H1 (cell line): ENCODE measurements around the gene SGCD. TPM values are rescaled to one million over a fixed set of nuclear protein-coding genes. Genes with fewer than 3 reads are reported as not detected.

Experiments used
- CTCF ChIA-PET: fragments of 300-600 bp; sonication (Branson Sonifier 250); formaldehyde crosslinking; loops from one replicate; lab custom pipeline; 2021; ENCODE audit not compliant: partially characterized antibody; lab: Charles Lee
- POLR2A ChIA-PET: fragments of 300-600 bp; sonication (Branson Sonifier 250); formaldehyde crosslinking; loops from one replicate; lab custom pipeline; 2021; ENCODE audit warnings: inconsistent platforms; ENCODE audit not compliant: partially characterized antibody; lab: Charles Lee
- DNase-seq, 2 experiments: peaks; one replicate each; pipeline versions ENCODE4 v3.0.0 to v3.0.0-alpha.2; 2010 to 2022; ENCODE audit warnings: low spot score in 2 of 2, low read depth in 1 of 2, mixed read lengths in 1 of 2
- FAIRE-seq: peaks from 2 replicates; lab custom pipeline; 2011; peaks lifted over from hg19 to GRCh38; lab: Jason Lieb, UNC
- H2AFZ ChIP-seq: 2 replicates; pipeline ENCODE4 v1.8.1; 2012; ENCODE audit warnings: low read length, inconsistent platforms
- H2AK5ac ChIP-seq: 2 replicates; pipeline ENCODE4 v1.6.1; 2013; ENCODE audit warnings: low read depth, low read length
- H2BK120ac ChIP-seq: replicated peaks from 2 replicates; pipeline ENCODE3; 2013; ENCODE audit warnings: low read depth, low read length, inconsistent platforms
- H2BK12ac ChIP-seq: 2 replicates; pipeline ENCODE4 v1.6.1; 2013; ENCODE audit warnings: low read depth, low read length
- H2BK15ac ChIP-seq: 2 replicates; pipeline ENCODE4 v1.6.1; 2013; ENCODE audit warnings: low read length
- H2BK20ac ChIP-seq: 2 replicates; pipeline ENCODE4 v1.6.1; 2013; ENCODE audit warnings: low read length
- H2BK5ac ChIP-seq: 2 replicates; pipeline ENCODE4 v1.6.1; 2013; ENCODE audit warnings: low read depth, low read length
- H3K14ac ChIP-seq: 2 replicates; pipeline ENCODE4 v1.6.1; 2013; ENCODE audit warnings: inconsistent platforms; ENCODE audit not compliant: insufficient read length
- H3K18ac ChIP-seq: 2 replicates; pipeline ENCODE4 v1.6.1; 2013; ENCODE audit warnings: low read length; ENCODE audit errors: extremely low read depth
- H3K23ac ChIP-seq: 2 replicates; pipeline ENCODE4 v1.6.1; 2013; ENCODE audit warnings: inconsistent platforms; ENCODE audit not compliant: insufficient read length
- H3K23me2 ChIP-seq: 2 replicates; pipeline ENCODE4 v1.6.1; 2013; ENCODE audit warnings: low read depth, low read length
- H3K27ac ChIP-seq: 2 replicates; pipeline ENCODE4 v1.6.1; 2011; ENCODE audit warnings: low read depth, low read length, inconsistent platforms
- H3K27me3 ChIP-seq, 4 experiments: replicated peaks in 1 of 4; 1 replicate in 1 of 4; 2 replicates in 3 of 4; pipeline versions ENCODE4 v1.6.1 to v1.8.1; 2011 to 2013; ENCODE audit warnings: low read length in 3 of 4, mild to moderate bottlenecking in 3 of 4, inconsistent platforms in 2 of 4, mixed read lengths in 2 of 4, moderate library complexity in 1 of 4; ENCODE audit not compliant: control insufficient read depth in 3 of 4, insufficient read depth in 3 of 4; ENCODE audit errors: extremely low read depth in 1 of 4
- H3K36me3 ChIP-seq, 4 experiments: 2 replicates each; pipeline versions ENCODE4 v1.6.1 to v1.8.1; 2011 to 2013; ENCODE audit warnings: mild to moderate bottlenecking in 4 of 4, low read length in 3 of 4, moderate library complexity in 2 of 4, control low read depth in 1 of 4, inconsistent platforms in 1 of 4; ENCODE audit not compliant: insufficient read depth in 4 of 4, control insufficient read depth in 2 of 4
- H3K4ac ChIP-seq: replicated peaks from 2 replicates; pipeline ENCODE3; 2013; ENCODE audit warnings: low read length, low read depth, mixed read lengths, inconsistent platforms; ENCODE audit not compliant: insufficient read length
- H3K4me1 ChIP-seq, 4 experiments: replicated peaks in 1 of 4; 1 replicate in 1 of 4; 2 replicates in 3 of 4; pipeline versions ENCODE4 v1.6.1 to v1.8.1; 2011 to 2013; ENCODE audit warnings: low read length in 3 of 4, inconsistent platforms in 2 of 4, mixed read lengths in 1 of 4; ENCODE audit not compliant: insufficient read depth in 4 of 4, control insufficient read depth in 3 of 4
- H3K4me2 ChIP-seq, 2 experiments: 2 replicates each; pipeline versions ENCODE4 v1.6.1 to v1.8.1; 2011 to 2013; ENCODE audit warnings: low read depth in 2 of 2, low read length in 2 of 2, control low read depth in 1 of 2, inconsistent platforms in 1 of 2, mild to moderate bottlenecking in 1 of 2; ENCODE audit not compliant: insufficient read depth in 1 of 2
- H3K4me3 ChIP-seq, 4 experiments: fragments of 200-600, 300-600 bp in 1 of 4; sonication (generic), shearing (Covaris generic), sonication (Bioruptor Twin) in 1 of 4; 2 replicates each; pipeline versions ENCODE4 v1.5.1 to v1.8.1; 2011 to 2016; ENCODE audit warnings: low read length in 4 of 4, low read depth in 3 of 4, control low read depth in 2 of 4, inconsistent platforms in 2 of 4, mild to moderate bottlenecking in 2 of 4, mixed read lengths in 1 of 4, moderate library complexity in 1 of 4; ENCODE audit not compliant: insufficient read depth in 2 of 4; ENCODE audit errors: extremely low read depth in 1 of 4
- H3K56ac ChIP-seq: replicated peaks from 2 replicates; pipeline ENCODE3; 2013; ENCODE audit warnings: low read depth, mild to moderate bottlenecking, mixed read lengths, low read length, inconsistent platforms; ENCODE audit not compliant: insufficient read length
- H3K79me1 ChIP-seq: 2 replicates; pipeline ENCODE4 v1.6.1; 2013; ENCODE audit warnings: low read depth, low read length, control low read depth
- H3K79me2 ChIP-seq, 2 experiments: 2 replicates each; pipeline versions ENCODE4 v1.6.1 to v1.8.1; 2012 to 2013; ENCODE audit warnings: low read length in 2 of 2, mild to moderate bottlenecking in 2 of 2, inconsistent platforms in 1 of 2; ENCODE audit not compliant: insufficient read depth in 2 of 2, control insufficient read depth in 1 of 2
- H3K9ac ChIP-seq, 4 experiments: replicated peaks in 1 of 4; 1 replicate in 1 of 4; 2 replicates in 3 of 4; pipeline versions ENCODE4 v1.6.1 to v1.8.1; 2011 to 2013; ENCODE audit warnings: low read depth in 3 of 4, low read length in 3 of 4, control low read depth in 2 of 4, mild to moderate bottlenecking in 2 of 4, moderate library complexity in 2 of 4, inconsistent platforms in 1 of 4; ENCODE audit errors: extremely low read depth in 1 of 4
- H3K9me3 ChIP-seq, 2 experiments: 2 replicates each; pipeline versions ENCODE4 v1.6.1 to v1.8.1; 2012 to 2013; ENCODE audit warnings: mild to moderate bottlenecking in 2 of 2, moderate library complexity in 2 of 2, control low read depth in 1 of 2, inconsistent platforms in 1 of 2, low read depth in 1 of 2, low read length in 1 of 2, mixed read lengths in 1 of 2; ENCODE audit not compliant: insufficient read depth in 2 of 2
- H4K20me1 ChIP-seq, 2 experiments: replicated peaks in 1 of 2; 2 replicates each; pipeline versions ENCODE3 to v1.8.1; 2011 to 2013; ENCODE audit warnings: inconsistent platforms in 2 of 2, low read length in 2 of 2, mild to moderate bottlenecking in 1 of 2; ENCODE audit not compliant: insufficient read depth in 2 of 2, control insufficient read depth in 1 of 2
- H4K5ac ChIP-seq: 2 replicates; pipeline ENCODE4 v1.6.1; 2013; ENCODE audit warnings: low read length, low read depth, mixed read lengths, inconsistent platforms; ENCODE audit not compliant: insufficient read length
- H4K8ac ChIP-seq: 2 replicates; pipeline ENCODE4 v1.8.0; 2013; ENCODE audit warnings: mild to moderate bottlenecking, moderate library complexity, low read length, inconsistent platforms; ENCODE audit not compliant: insufficient read depth; ENCODE audit errors: extremely low read depth
- H4K91ac ChIP-seq: replicated peaks from 2 replicates; pipeline ENCODE3; 2013; ENCODE audit warnings: low read length, mixed read lengths, inconsistent platforms; ENCODE audit not compliant: insufficient read length
- ATF2 ChIP-seq: IDR thresholded peaks from 2 replicates; pipeline ENCODE4 v1.6.1; 2012; ENCODE audit warnings: low read length, inconsistent platforms
- BACH1 ChIP-seq: IDR thresholded peaks from 2 replicates; pipeline ENCODE4 v1.6.1; 2012; ENCODE audit warnings: low read length, improper control_type of control experiment
- CREB1 ChIP-seq: IDR thresholded peaks from 2 replicates; pipeline ENCODE4 v1.6.1; 2012; ENCODE audit warnings: inconsistent platforms
- E2F6 ChIP-seq: IDR thresholded peaks from 2 replicates; pipeline ENCODE4 v1.6.1; 2012; ENCODE audit warnings: inconsistent platforms
- EGR1 ChIP-seq: IDR thresholded peaks from 2 replicates; pipeline ENCODE4 v1.6.1; 2011; ENCODE audit warnings: low read depth, low read length, borderline replicate concordance
- NRF1 ChIP-seq: IDR thresholded peaks from 2 replicates; pipeline ENCODE4 v1.6.1; 2011; ENCODE audit warnings: mild to moderate bottlenecking, low read depth, low read length, improper control_type of control experiment
- POLR2AphosphoS5 ChIP-seq: IDR thresholded peaks from 2 replicates; pipeline ENCODE4 v1.6.1; 2011; ENCODE audit warnings: low read depth, low read length
- SIX5 ChIP-seq: IDR thresholded peaks from 2 replicates; pipeline ENCODE4 v1.6.1; 2011; ENCODE audit warnings: mild to moderate bottlenecking, low read depth, low read length
- SRF ChIP-seq: IDR thresholded peaks from 2 replicates; pipeline ENCODE4 v1.6.1; 2011; ENCODE audit warnings: mild to moderate bottlenecking, low read depth, low read length, moderate library complexity
- TAF1 ChIP-seq: IDR thresholded peaks from 2 replicates; pipeline ENCODE4 v1.6.1; 2011; ENCODE audit warnings: mild to moderate bottlenecking, low read depth, low read length
- WGBS, 2 experiments: shearing (Covaris generic) in 1 of 2; methylation state at CpG; one replicate each; pipeline versions ENCODE4 v1.1.6 to v1.1.7; 2013 to 2015; ENCODE audit warnings: low lambda C conversion rate in 2 of 2, mixed read lengths in 2 of 2, inconsistent platforms in 1 of 2, low coverage in 1 of 2, missing lambda C conversion rate in 1 of 2; ENCODE audit not compliant: insufficient replicate concordance in 2 of 2, insufficient coverage in 1 of 2, insufficient read length in 1 of 2; ENCODE audit errors: extremely low coverage in 1 of 2, missing lambda C conversion rate in 1 of 2; 5-methylcytosine and 5-hydroxymethylcytosine counted together
- polyA plus RNA-seq, 7 experiments: library from polyadenylated mRNA; depleted of rRNA in 3 of 7; stranded (reverse) in 5 of 7; unstranded in 2 of 7; fragments of >200 nt in 5 of 7; fragments of 200-250 nt in 2 of 7; gene quantifications; 1 replicate in 5 of 7; 2 replicates in 1 of 7; 4 replicates in 1 of 7; pipeline versions ENCODE4 v1.2.1 to v1.2.3, GENCODE V29; 2011 to 2013; ENCODE audit warnings: missing spikeins in 2 of 7, mixed read lengths in 2 of 7
- total RNA-seq: library from RNA; stranded (reverse); fragmentation: NEBNext Ultra II Directional; extraction: Animal tissue kit (Norgen Biotek cat#: 25700); gene quantifications from 2 replicates; pipeline ENCODE4 v1.2.1, GENCODE V29; 2021
- TF ChIP-seq, protein P1 (sequence below): IDR thresholded peaks from 2 replicates; pipeline ENCODE4 v1.6.1; 2011; ENCODE audit warnings: low read length, improper control_type of control experiment

SGCD gene
- total and polyA plus RNA-seq, 2 of the 8 experiments (the other 6 are each of a cell fraction or from before 2014, with no cell fraction given) = 0.04 to 0.08 TPM

- no peak overlapping the region for H3K56ac ChIP-seq
- H3K9me3 ChIP-seq = no peaks in the 10 kb centered on the region
- POLR2A ChIA-PET = no interaction called here
- no peaks in the 10 kb centered on the region; the same call in 1 of the 2 replicates for H3K23me2 ChIP-seq
- H4K20me1 ChIP-seq = no peaks in the 10 kb centered on the region
- H3K4me2 ChIP-seq = no peak overlapping the region
- no peak overlapping the region for H2AFZ ChIP-seq
- no peak overlapping the region for H3K4me3 ChIP-seq
- H2AK5ac ChIP-seq = no peak overlapping the region
- no peak overlapping the region for H4K91ac ChIP-seq
- no peak overlapping the region for H3K14ac ChIP-seq
- H3K79me2 ChIP-seq = no peaks in the 10 kb centered on the region
- H2BK12ac ChIP-seq = no peak overlapping the region
- H3K4me1 ChIP-seq = no peaks in the 10 kb centered on the region
- no peak overlapping the region for H2BK15ac ChIP-seq
- H3K27me3 ChIP-seq = no peaks in the 10 kb centered on the region
- H3K36me3 ChIP-seq = no peaks in the 10 kb centered on the region
- WGBS, 2 experiments = 88% methylated on average over 7 of the region's 7 CpGs; no CpG with 5 or more reads in 1 of the 2 experiments
- no peak overlapping the region for H3K9ac ChIP-seq
- no peaks in the 10 kb centered on the region for H3K79me1 ChIP-seq
- no peak overlapping the region for H3K23ac ChIP-seq
- no peak overlapping the region for H3K18ac ChIP-seq
- H2BK20ac ChIP-seq = no peak overlapping the region
- FAIRE-seq (no peak), DNase-seq (no peak)
- H2BK5ac ChIP-seq = no peak overlapping the region
- no peak overlapping the region for H3K27ac ChIP-seq
- TF ChIP-seq POLR2AphosphoS5 (no peak), CREB1 (no peak), SRF (no peak), ATF2 (no peak), TAF1 (no peak), SIX5 (no peak), EGR1 (no peak), NRF1 (no peak), E2F6 (no peak), BACH1 (no peak)
- TF ChIP-seq, protein P1, sequence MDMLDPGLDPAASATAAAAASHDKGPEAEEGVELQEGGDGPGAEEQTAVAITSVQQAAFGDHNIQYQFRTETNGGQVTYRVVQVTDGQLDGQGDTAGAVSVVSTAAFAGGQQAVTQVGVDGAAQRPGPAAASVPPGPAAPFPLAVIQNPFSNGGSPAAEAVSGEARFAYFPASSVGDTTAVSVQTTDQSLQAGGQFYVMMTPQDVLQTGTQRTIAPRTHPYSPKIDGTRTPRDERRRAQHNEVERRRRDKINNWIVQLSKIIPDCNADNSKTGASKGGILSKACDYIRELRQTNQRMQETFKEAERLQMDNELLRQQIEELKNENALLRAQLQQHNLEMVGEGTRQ = no peak
- no peak overlapping the region for H3K4ac ChIP-seq
- H2BK120ac ChIP-seq = no peak overlapping the region
- CTCF ChIA-PET = no interaction called here
- H4K8ac ChIP-seq = no peak overlapping the region
- no peak overlapping the region for H4K5ac ChIP-seq
These were observed 3.3 kb downstream of the SGCD start for GRCh38 chr5:156330141-156330870.
